HG03575 (cell line): ENCODE data around the gene PRR12.

Source experiments
- ATAC-seq: cut with Tn5 transposase; IDR thresholded peaks from one replicate; pipeline ENCODE4 v1.9.1; 2021; ENCODE audit not compliant: unreplicated experiment, insufficient number of reproducible peaks, low FRiP score; ENCODE audit errors: extremely low read depth

PRR12 gene

GRCh38 chr19:49656456-49657109 lies 65.6 kb downstream of the PRR12 start:
- ATAC-seq, result no peak

GRCh38 chr19:49657493-49658138 lies 66.6 kb downstream of the PRR12 start:
- no peak for ATAC-seq

GRCh38 chr19:49658139-49658517 lies 67.1 kb downstream of the PRR12 start:
- ATAC-seq, result no peak

GRCh38 chr19:49658566-49659442 lies 67.8 kb downstream of the PRR12 start:
- no peak for ATAC-seq

- ATAC-seq, result no peak
These were observed 69.5 kb downstream of the PRR12 start for GRCh38 chr19:49660338-49660961.

GRCh38 chr19:49662011-49662410 lies 71.0 kb downstream of the PRR12 start:
- ATAC-seq, result no peak

- no peak for ATAC-seq
These were observed 72.2 kb downstream of the PRR12 start for GRCh38 chr19:49663224-49663623.

- ATAC-seq, result no peak
These were observed 73.4 kb downstream of the PRR12 start for GRCh38 chr19:49664171-49665035.

GRCh38 chr19:49665036-49665350 lies 74.0 kb downstream of the PRR12 start:
- no peak for ATAC-seq

- no peak for ATAC-seq
These were observed 74.6 kb downstream of the PRR12 start, which contains the start of the genes BCL2L12 and IRF3 for GRCh38 chr19:49665351-49666119. BCL2L12 (plus strand) TSS chr19:49665933; CDS start chr19:49666693, 760 bp downstream. IRF3 (minus strand) TSS chr19:49665857; CDS start chr19:49664838, 1,019 bp downstream.

GRCh38 chr19:49666120-49666444 lies 75.1 kb downstream of the PRR12 start:
- ATAC-seq, result no peak

GRCh38 chr19:49667473-49667872 lies 76.5 kb downstream of the PRR12 start:
- no peak for ATAC-seq

- no peak for ATAC-seq
These were observed 78.5 kb downstream of the PRR12 start for GRCh38 chr19:49669516-49669915.

GRCh38 chr19:49672131-49672919 lies 81.3 kb downstream of the PRR12 start:
- ATAC-seq, result no peak
